Colonic mucosa (tissue), 4 donors: Measurements from ENCODE around the gene SCUBE1. TPM values are rescaled to one million over a fixed set of nuclear protein-coding genes. Genes with fewer than 3 reads are reported as not detected.

ENCODE experiments used
- DNase-seq: peaks from one replicate; pipeline ENCODE4 v3.0.0-alpha.2; 2020
- H3K27ac ChIP-seq: fragments of 200-600 bp; one replicate; pipeline ENCODE4 v1.8.0; 2021
- H3K27me3 ChIP-seq: fragments of 200-600 bp; one replicate; pipeline ENCODE4 v1.8.0; 2021
- H3K36me3 ChIP-seq: fragments of 200-600 bp; one replicate; pipeline ENCODE4 v1.8.0; 2021
- H3K4me1 ChIP-seq: fragments of 200-600 bp; one replicate; pipeline ENCODE4 v1.8.0; 2021; ENCODE audit warnings: mild to moderate bottlenecking
- H3K4me3 ChIP-seq: fragments of 200-600 bp; one replicate; pipeline ENCODE4 v1.8.0; 2021
- H3K9ac ChIP-seq, 2 donors: one replicate each; pipeline ENCODE4 v1.7.0; 2013; ENCODE audit warnings: control low read depth in 2 of 2, low read depth in 2 of 2, low read length in 2 of 2
- H3K9me3 ChIP-seq: fragments of 200-600 bp; one replicate; pipeline ENCODE4 v1.8.0; 2021
- CTCF ChIP-seq: fragments of 200-600 bp; IDR thresholded peaks from one replicate; pipeline ENCODE4 v1.8.0; 2022; ENCODE audit warnings: antibody characterized with exemption, mild to moderate bottlenecking
- intact Hi-C: fragments of 100-400 bp; cut with DNase I; formaldehyde crosslinking; loops from one replicate; pipeline ENCODE4 v1.14.1; 2022
- total RNA-seq, 2 donors: library from RNA; stranded (reverse); fragmentation: NEBNext Ultra II Directional in 1 of 2; extraction: Animal tissue kit (Norgen Biotek cat#: 25700) in 1 of 2; gene quantifications; one replicate each; pipeline ENCODE4 v1.2.1, GENCODE V29; 2021
- donor health status: healthy.
- donor health status: DM: no; HTN: no; CAD: no.
- donor health status: DM: no; HTN: no; CAD: no.

Gene SCUBE1
- total RNA-seq, 2 donors from 2014 or later, result 1.7 to 5.6 TPM

GRCh38 chr22:43269246-43269645 is 73.9 kb downstream of the SCUBE1 start:
- H3K36me3 ChIP-seq, result no peaks in the 10 kb centered on the region
- no peak overlapping the region for H3K9ac ChIP-seq
- H3K4me1 ChIP-seq, result peaks cover 4% of the 10 kb centered on the region
- intact Hi-C loops, result no loop called here
- H3K27me3 ChIP-seq, result no peaks in the 10 kb centered on the region
- no peak for TF ChIP-seq CTCF
- H3K4me3 ChIP-seq, result no peak overlapping the region
- no peaks in the 10 kb centered on the region for H3K9me3 ChIP-seq
- DNase-seq, result no peak
- no peak overlapping the region for H3K27ac ChIP-seq

- intact Hi-C loops, result no loop called here
- no peak overlapping the region for H3K9ac ChIP-seq
- no peaks in the 10 kb centered on the region for H3K9me3 ChIP-seq
These were observed 75.1 kb downstream of the SCUBE1 start for GRCh38 chr22:43267981-43268660.

GRCh38 chr22:43267332-43267980 is 75.7 kb downstream of the SCUBE1 start:
- H3K4me3 ChIP-seq, result no peak overlapping the region
- no peak overlapping the region for H3K27ac ChIP-seq
- peaks cover 7% of the 10 kb centered on the region for H3K4me1 ChIP-seq
- TF ChIP-seq CTCF, result no peak
- no peaks in the 10 kb centered on the region for H3K9me3 ChIP-seq
- no peaks in the 10 kb centered on the region for H3K27me3 ChIP-seq
- H3K9ac ChIP-seq, result no peak overlapping the region
- no peak for DNase-seq
- intact Hi-C loops, result no loop called here
- H3K36me3 ChIP-seq, result no peaks in the 10 kb centered on the region

More at GRCh38 chr22:43267981-43268660, 75.1 kb downstream of the SCUBE1 start:
- no peak overlapping the region for H3K27ac ChIP-seq
- H3K27me3 ChIP-seq, result no peaks in the 10 kb centered on the region
- no peaks in the 10 kb centered on the region for H3K36me3 ChIP-seq
- no peak overlapping the region for H3K4me3 ChIP-seq
- H3K4me1 ChIP-seq, result peaks cover 7% of the 10 kb centered on the region
- DNase-seq, result no peak
- TF ChIP-seq CTCF, result no peak

GRCh38 chr22:43266076-43266475 is 77.1 kb downstream of the SCUBE1 start:
- no peak for TF ChIP-seq CTCF
- no peak overlapping the region for H3K27ac ChIP-seq
- H3K9me3 ChIP-seq, result no peaks in the 10 kb centered on the region
- H3K4me1 ChIP-seq, result peaks cover 7% of the 10 kb centered on the region
- no peaks in the 10 kb centered on the region for H3K27me3 ChIP-seq
- H3K36me3 ChIP-seq, result no peaks in the 10 kb centered on the region
- intact Hi-C loops, result no loop called here
- no peak overlapping the region for H3K9ac ChIP-seq
- no peak for DNase-seq
- no peak overlapping the region for H3K4me3 ChIP-seq

- Histone ChIP-seq H3K27ac (no peak overlapping the region), H3K27me3 (no peaks in the 10 kb centered on the region), H3K4me3 (peak overlapping the region; percentile 9), H3K9me3 (no peaks in the 10 kb centered on the region), H3K36me3 (no peaks in the 10 kb centered on the region), H3K4me1 (peaks cover 7% of the 10 kb centered on the region), H3K9ac (peak overlapping the region; percentile 26 to 37)
- peak; percentile 64 for DNase-seq
- intact Hi-C loops, result no loop called here
- no peak for TF ChIP-seq CTCF
These were observed 79.3 kb downstream of the SCUBE1 start for GRCh38 chr22:43263645-43264514.
